Ishikawa (cell line): ENCODE data around the gene ZCCHC17.

Experiments
- CREB1 ChIP-seq: IDR thresholded peaks from 2 replicates; pipeline ENCODE4 v1.6.1; 2012; ENCODE audit warnings: low read depth
- FOXM1 ChIP-seq: IDR thresholded peaks from 2 replicates; pipeline ENCODE4 v1.6.1; 2012; ENCODE audit warnings: low read depth, borderline replicate concordance
- TEAD4 ChIP-seq: IDR thresholded peaks from 2 replicates; pipeline ENCODE4 v1.6.1; 2012
- ZBTB7A ChIP-seq: IDR thresholded peaks from 2 replicates; pipeline ENCODE4 v1.6.1; 2012; ENCODE audit warnings: low read depth

DNA sequence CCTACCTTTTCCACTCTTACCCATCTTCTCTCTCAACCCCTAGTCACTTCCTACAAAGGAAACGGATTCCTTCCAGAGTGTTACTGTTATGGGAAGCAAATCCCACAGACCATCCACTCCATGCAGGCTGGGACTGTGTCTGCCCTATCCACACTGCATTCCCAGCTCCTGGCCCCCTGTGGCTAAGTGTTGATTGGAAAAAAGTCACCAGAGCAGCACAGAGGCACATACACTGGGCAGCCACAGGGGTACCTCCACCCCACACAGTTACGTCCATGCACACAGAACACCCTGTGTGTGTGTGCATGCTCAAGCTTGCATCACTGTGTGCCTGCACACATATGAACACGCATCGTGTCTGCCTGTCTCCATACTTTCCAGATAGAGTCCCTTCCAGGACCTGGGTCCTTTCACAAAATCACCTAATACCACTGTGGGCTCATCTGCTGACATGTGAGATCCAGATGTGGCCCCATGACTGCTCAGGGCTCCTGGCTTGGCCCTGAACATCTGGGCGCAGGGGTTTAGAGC lies 112.0 kb downstream of the ZCCHC17 start:
- TF ChIP-seq TEAD4 (no peak), FOXM1 (no peak), CREB1 (no peak), ZBTB7A (no peak)
